Esophagus squamous epithelium (tissue), 5 donors: Measurements from ENCODE around the gene BCL11B. TPM values are rescaled to one million over a fixed set of nuclear protein-coding genes. Genes with fewer than 3 reads are reported as not detected.
"Not testable (repeated sequence)": the region's sequence is repeated elsewhere in the genome, so short reads cannot be mapped to it uniquely, and the experiment has no call there.

Source experiments
- DNase-seq: peaks from one replicate; lab custom pipeline; 2025; lab: John Stamatoyannopoulos, UW
- H3K27ac ChIP-seq, 4 donors: fragments of 200-600 bp; sonication (generic); one replicate each; pipeline ENCODE4 v1.5.1; 2016 to 2019; ENCODE audit warnings: mild to moderate bottlenecking in 1 of 4
- H3K27me3 ChIP-seq, 4 donors: fragments of 200-600 bp; sonication (generic); 1 replicate in 3 of 4; 2 replicates in 1 of 4; pipeline versions ENCODE4 v1.5.1 to v1.6.0; 2017 to 2021; ENCODE audit warnings: antibody characterized with exemption in 1 of 4
- H3K36me3 ChIP-seq, 3 donors: fragments of 200-600 bp; sonication (generic); one replicate each; pipeline ENCODE4 v1.5.1; 2016 to 2019
- H3K4me1 ChIP-seq, 3 donors: fragments of 200-600 bp; sonication (generic); one replicate each; pipeline ENCODE4 v1.5.1; 2017 to 2019
- H3K4me3 ChIP-seq, 4 donors: fragments of 200-600 bp; sonication (generic); 1 replicate in 3 of 4; 2 replicates in 1 of 4; pipeline ENCODE4 v1.5.1; 2016 to 2019; ENCODE audit warnings: mild to moderate bottlenecking in 2 of 4, moderate library complexity in 1 of 4
- H3K9me3 ChIP-seq, 3 donors: fragments of 200-600 bp; sonication (generic); one replicate each; pipeline ENCODE4 v1.5.1; 2016 to 2019
- POLR2A ChIP-seq, 4 donors: fragments of 450-650 bp; IDR thresholded peaks; one replicate each; pipeline ENCODE4 v1.6.1; 2017; ENCODE audit warnings: antibody characterized with exemption in 4 of 4, mild to moderate bottlenecking in 4 of 4, moderate library complexity in 3 of 4
- WGBS, 2 donors: methylation state at CpG; one replicate each; pipeline ENCODE4 v1.1.5; 2018; 5-methylcytosine and 5-hydroxymethylcytosine counted together
- intact Hi-C: fragments of 100-400 bp; cut with DNase I; formaldehyde crosslinking; loops from one replicate; pipeline ENCODE4 v1.15.0; 2022
- total RNA-seq, 4 donors: library from RNA; depleted of rRNA; stranded (reverse); fragments of >200 nt; gene quantifications; one replicate each; pipeline ENCODE4 v1.1.0, GENCODE V29; 2016
- TF ChIP-seq, protein P1 (sequence below), 6 experiments: fragments of 450-650 bp in 4 of 6; fragments of 200-600 bp in 2 of 6; sonication (generic) in 2 of 6; IDR thresholded peaks; one replicate each; pipeline ENCODE4 v1.5.1; 2016 to 2019; ENCODE audit warnings: antibody characterized with exemption in 6 of 6, mild to moderate bottlenecking in 4 of 6, moderate library complexity in 4 of 6
- donor health status: DM: yes; HTN: yes; CAD: no.

Gene BCL11B
- total RNA-seq, 4 donors from 2014 or later, result 10.1 to 19.3 (median 12.9) TPM

DNA sequence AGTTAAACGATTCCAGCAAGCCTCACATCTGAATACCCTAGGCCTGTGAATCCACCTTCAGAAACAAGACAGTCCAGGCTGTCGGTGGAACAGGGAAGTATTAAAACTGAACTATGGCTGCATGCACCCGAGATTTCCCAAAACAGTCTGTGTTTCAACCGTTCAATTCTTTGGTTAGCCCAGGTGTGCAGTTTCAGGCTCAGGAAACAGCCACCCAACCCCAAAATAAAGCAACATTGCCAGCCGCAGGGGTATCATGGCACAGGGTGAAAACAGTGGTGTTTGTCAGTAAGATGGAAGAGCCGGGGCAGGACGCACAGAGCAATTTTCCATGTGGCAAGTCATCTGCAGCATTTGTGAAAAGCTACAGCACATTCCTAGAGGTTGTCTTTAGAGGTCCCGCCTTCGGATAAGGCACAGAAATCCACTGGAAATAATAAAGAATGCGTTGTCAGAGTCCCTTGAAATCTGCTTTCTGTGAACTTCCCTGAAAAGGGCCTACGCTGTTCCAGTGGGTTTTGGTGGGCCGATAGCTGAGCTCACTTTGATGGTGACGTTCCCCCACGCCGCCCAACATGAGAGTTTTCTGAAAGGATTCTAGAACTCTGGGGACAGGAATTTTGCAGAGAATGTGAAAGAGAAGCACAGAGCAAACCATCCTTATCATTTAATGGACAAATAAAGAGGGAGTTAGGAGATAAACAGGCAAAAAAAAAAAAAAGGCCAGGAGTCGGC lies 84.9 kb downstream of the BCL11B start:
- no peaks in the 10 kb centered on the region for H3K9me3 ChIP-seq
- WGBS, 2 donors, result 85 to 89% methylated on average over 15 of the region's 16 CpGs
- TF ChIP-seq, protein P1, sequence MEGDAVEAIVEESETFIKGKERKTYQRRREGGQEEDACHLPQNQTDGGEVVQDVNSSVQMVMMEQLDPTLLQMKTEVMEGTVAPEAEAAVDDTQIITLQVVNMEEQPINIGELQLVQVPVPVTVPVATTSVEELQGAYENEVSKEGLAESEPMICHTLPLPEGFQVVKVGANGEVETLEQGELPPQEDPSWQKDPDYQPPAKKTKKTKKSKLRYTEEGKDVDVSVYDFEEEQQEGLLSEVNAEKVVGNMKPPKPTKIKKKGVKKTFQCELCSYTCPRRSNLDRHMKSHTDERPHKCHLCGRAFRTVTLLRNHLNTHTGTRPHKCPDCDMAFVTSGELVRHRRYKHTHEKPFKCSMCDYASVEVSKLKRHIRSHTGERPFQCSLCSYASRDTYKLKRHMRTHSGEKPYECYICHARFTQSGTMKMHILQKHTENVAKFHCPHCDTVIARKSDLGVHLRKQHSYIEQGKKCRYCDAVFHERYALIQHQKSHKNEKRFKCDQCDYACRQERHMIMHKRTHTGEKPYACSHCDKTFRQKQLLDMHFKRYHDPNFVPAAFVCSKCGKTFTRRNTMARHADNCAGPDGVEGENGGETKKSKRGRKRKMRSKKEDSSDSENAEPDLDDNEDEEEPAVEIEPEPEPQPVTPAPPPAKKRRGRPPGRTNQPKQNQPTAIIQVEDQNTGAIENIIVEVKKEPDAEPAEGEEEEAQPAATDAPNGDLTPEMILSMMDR (IDR thresholded peaks at IDR 0.05), result no peak
- no peak for TF ChIP-seq POLR2A (IDR thresholded peaks at IDR 0.05)
- no peak overlapping the region for H3K27ac ChIP-seq
- no peak for DNase-seq
- intact Hi-C loops, result no loop called here
- no peaks in the 10 kb centered on the region for H3K27me3 ChIP-seq
- H3K4me1 ChIP-seq, result peaks cover 7 to 57% (median 10%) of the 10 kb centered on the region in 3 donors
- H3K36me3 ChIP-seq, result peaks cover 0 to 6% (median 0%) of the 10 kb centered on the region in 3 donors
- H3K4me3 ChIP-seq, result no peak overlapping the region

DNA sequence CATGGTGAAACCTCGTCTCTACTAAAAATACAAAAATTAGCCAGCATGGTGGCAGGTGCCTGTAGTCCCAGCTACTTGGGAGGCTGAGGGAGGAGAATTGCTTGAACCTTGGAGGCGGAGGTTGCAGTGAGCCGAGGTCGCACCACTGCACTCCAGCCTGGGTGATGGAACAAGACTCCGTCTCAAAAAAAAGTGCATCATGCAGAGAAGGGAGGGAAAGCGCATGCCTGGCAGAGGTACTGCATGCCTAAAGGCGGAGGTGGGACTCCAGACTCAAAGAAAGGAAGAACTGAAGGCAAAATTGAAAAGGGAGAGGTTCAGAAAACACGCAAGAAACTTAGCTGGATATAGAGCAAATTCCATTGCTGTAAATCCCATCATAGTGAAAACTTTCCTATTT lies 85.7 kb downstream of the BCL11B start:
- intact Hi-C loops, H3K27ac ChIP-seq, DNase-seq, H3K27me3 ChIP-seq, H3K4me3 ChIP-seq, H3K36me3 ChIP-seq, H3K9me3 ChIP-seq: not testable (repeated sequence)
- WGBS, 2 donors, result 85 to 91% methylated on average over 7 to 8 of the region's 8 CpGs
- H3K4me1 ChIP-seq, result peaks cover 1 to 53% (median 7%) of the 10 kb centered on the region in 3 donors

DNA sequence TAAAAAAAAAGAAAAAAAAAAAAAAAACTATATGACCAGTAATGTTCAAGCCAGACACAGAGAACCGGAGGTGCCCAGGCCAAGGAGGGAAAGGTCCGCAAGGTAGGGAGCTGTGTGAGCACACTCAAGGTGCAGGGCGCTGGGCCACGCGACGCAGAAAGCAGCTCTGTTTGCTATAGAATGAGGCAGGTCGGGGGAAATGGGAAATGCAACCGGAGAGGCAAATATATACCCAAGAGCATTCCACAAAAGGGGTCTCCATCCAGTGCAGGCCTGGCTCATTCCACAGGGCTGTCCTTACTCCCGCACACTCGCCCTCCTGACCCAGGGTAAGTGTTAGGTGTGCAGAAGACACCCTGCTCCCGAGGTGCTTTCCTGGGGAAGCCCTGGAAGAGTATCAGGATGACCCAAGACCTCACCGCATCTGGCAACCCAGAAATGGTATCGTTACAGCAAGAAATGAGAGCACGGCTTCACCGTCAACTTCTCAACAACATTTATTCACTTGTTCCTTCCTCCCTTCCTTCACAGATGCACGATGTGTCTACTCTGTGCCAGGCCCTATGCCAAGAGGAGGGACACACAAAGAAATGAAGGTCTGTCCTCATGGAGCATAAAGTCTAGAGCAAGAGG lies 86.4 kb downstream of the BCL11B start:
- TF ChIP-seq POLR2A (IDR thresholded peaks at IDR 0.05), result no peak
- TF ChIP-seq, protein P1 (IDR thresholded peaks at IDR 0.05), result no peak
- peaks cover 0 to 52% (median 0%) of the 10 kb centered on the region in 3 donors for H3K4me1 ChIP-seq

DNA sequence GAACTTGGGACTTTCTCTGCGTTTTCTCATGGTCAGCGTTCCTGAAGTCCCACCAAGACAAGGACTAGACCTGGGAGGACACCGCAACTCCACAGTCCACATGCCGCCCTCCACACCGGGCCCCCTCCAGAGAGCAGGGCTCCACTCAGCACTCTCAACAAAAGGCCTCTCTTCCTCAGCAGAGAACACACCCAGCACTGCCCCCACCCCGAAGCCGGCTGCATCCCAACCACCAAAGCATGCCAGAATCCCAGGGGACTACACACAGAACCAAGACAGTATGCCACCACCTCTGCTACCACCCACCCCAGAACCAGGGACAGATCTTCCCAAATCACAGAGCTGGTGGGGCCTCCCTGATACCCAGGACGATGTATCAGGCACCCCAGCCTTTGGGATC lies 88.3 kb downstream of the BCL11B start:
- Histone ChIP-seq H3K4me1 (peaks cover 0 to 38% (median 0%) of the 10 kb centered on the region in 3 donors), H3K9me3 (no peaks in the 10 kb centered on the region), H3K27me3 (no peaks in the 10 kb centered on the region), H3K36me3 (peaks cover 0 to 6% (median 0%) of the 10 kb centered on the region in 3 donors), H3K4me3 (no peak overlapping the region), H3K27ac (no peak overlapping the region)
- DNase-seq, result no peak
- intact Hi-C loops, result no loop called here
- WGBS, 2 donors, result 65 to 100% methylated on average over 2 to 5 of the region's 8 CpGs
- no peak for TF ChIP-seq POLR2A (IDR thresholded peaks at IDR 0.05)
- TF ChIP-seq, protein P1 (IDR thresholded peaks at IDR 0.05), result no peak

More for the DNA sequence above, 86.4 kb downstream of the BCL11B start:
- Histone ChIP-seq H3K9me3 (no peaks in the 10 kb centered on the region), H3K27ac (no peak overlapping the region), H3K36me3 (peaks cover 0 to 6% (median 0%) of the 10 kb centered on the region in 3 donors), H3K27me3 (no peaks in the 10 kb centered on the region), H3K4me3 (no peak overlapping the region)
- no peak for DNase-seq
- WGBS, 2 donors, result 91 to 94% methylated on average over 15 to 16 of the region's 16 CpGs
- intact Hi-C loops, result no loop called here

DNA sequence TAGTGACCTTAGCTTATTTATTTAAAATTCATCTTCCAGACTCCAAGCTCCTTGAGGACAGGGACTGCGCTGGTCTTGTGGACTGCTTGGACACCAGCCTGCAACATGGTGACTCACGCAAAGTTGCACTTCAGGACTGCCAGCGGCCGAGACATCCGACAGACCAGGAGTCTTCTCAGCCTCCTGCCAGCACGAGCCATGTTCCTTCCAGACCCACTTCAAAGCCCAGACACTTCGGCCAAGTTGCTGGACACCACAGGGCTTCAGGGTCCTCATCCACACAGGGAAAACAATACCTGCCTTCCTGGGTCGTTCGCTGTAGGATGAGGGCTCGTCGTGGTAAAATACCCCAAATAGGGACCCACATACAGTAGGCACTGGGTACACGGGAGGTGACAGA lies 88.7 kb downstream of the BCL11B start:
- TF ChIP-seq POLR2A (IDR thresholded peaks at IDR 0.05), result no peak
- TF ChIP-seq, protein P1 (IDR thresholded peaks at IDR 0.05), result no peak
- intact Hi-C loops, result no loop called here
- Histone ChIP-seq H3K27me3 (no peaks in the 10 kb centered on the region), H3K4me3 (no peak overlapping the region), H3K9me3 (no peaks in the 10 kb centered on the region), H3K36me3 (peaks cover 0 to 6% (median 0%) of the 10 kb centered on the region in 3 donors), H3K27ac (no peak overlapping the region), H3K4me1 (peaks cover 1 to 38% (median 3%) of the 10 kb centered on the region in 3 donors)
- WGBS, 2 donors, result 82 to 90% methylated on average over 2 to 6 of the region's 12 CpGs
- no peak for DNase-seq
